HG03064 (cell line): Measurements from ENCODE around the gene MAP3K4.

Experiments used
- ATAC-seq: cut with Tn5 transposase; IDR thresholded peaks from one replicate; pipeline ENCODE4 v1.9.1; 2021; ENCODE audit warnings: low read depth; ENCODE audit not compliant: unreplicated experiment

The MAP3K4 gene

DNA sequence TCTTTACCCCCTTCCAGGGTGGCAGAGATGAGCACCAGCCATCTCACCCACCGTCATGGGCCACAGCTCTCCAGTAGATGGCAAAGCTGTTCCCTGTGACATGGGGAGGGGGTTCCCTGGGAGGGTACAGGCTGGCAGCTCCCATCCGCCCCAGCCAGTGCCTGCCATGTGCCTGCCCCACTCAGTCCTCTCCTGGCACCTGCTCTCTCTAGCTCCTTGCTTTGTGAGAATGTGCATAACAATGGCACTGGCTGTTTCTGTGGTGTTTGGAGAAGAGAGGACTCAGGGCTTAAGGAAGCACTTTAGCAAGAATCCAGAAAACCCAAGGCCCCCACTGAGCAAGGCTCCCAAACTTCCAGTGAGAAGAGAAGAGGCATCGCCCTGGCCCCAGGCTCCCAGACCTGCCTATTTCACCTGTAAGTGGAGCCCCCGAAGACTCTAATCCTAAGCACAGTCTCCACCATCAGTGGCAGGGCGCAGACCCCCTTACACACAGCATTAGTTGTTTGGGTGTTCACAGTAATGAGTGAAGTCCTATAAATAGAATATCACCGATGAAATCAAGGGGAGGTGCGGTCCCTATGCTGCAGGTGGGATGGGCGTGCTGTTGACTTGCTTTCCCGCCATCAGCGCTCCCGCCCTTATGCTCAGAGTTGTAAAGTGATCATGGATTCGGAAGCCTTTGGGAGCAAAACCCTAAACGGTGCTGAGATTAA is 172.1 kb downstream of the MAP3K4 start:
- ATAC-seq: no peak

DNA sequence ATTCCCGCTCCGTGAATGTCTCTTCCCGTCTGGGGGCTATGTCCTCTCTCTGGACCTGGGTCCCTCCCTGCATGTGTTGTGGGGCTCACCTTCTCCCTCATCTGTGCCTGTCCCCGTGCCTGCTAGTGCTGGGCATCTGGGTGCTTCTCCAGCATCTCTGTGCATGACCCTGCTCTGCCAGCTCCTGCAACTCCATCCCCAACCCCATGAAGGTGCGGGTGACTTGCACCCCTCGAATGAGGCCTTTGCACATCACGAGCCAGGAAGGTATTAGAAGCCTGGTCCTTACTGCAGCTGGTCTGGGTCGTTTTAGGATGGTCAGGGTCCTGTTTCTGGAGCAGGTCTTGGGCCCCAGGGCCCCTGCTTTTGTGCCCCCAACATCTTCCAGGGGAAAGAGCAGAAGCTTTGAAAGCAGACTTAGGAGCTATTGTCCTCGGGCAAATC is 172.6 kb downstream of the MAP3K4 start:
- no peak for ATAC-seq

DNA sequence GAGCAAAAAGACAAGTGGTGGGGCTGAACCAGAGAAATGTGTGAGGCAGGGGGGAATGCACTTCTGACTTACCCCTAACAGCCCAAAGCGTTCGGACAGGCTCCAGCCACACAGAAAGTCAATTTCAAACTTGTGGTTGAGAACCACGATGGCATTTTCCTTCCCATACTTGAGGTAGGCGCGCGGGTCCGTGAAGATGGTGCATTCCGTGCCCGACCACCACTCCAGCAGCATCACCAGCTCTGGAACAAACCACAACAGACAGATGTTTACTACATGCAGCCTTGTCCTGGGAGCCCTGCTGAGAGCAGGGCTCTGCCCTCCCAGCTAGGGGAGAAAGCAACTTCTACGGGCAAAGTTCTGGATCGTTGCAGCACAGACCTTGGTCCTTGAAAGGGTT is 174.6 kb downstream of the MAP3K4 start:
- no peak for ATAC-seq

DNA sequence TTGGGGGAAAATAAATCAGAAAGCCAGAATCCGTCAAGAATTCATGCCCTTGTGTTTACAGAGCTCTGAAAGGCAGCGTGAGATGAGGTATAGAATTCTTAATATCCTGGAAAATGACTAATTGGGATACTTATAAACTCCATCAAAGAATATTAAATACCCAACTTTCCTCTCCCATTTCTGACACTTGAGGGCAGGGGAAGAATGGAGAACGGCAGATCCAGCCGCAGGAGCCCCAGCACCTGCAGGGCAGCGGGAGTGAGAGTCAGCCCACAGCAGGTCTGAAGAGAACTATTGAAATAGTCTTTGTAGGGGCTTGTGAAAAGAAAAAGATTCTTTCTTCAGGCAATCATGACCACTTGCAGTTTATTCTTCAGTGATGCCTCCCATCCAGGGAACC is 175.1 kb downstream of the MAP3K4 start:
- ATAC-seq: no peak
